GM04503 (cell line): ENCODE measurements around the gene SRSF4.
"Not testable (repeated sequence)": the region's sequence is repeated elsewhere in the genome, so short reads cannot be mapped to it uniquely, and the experiment has no call there.

ENCODE experiments used
- DNase-seq: peaks from one replicate; pipeline ENCODE4 v3.0.0-alpha.2; 2012; ENCODE audit warnings: low read depth

Gene SRSF4

GRCh38 chr1:29181413-29182225 is at the start of gene SRSF4:
TSS of gene SRSF4 (minus strand) at chr1:29181900. CDS start at chr1:29181752, 148 bp downstream.
- DNase-seq, result peak; percentile 87

DNA sequence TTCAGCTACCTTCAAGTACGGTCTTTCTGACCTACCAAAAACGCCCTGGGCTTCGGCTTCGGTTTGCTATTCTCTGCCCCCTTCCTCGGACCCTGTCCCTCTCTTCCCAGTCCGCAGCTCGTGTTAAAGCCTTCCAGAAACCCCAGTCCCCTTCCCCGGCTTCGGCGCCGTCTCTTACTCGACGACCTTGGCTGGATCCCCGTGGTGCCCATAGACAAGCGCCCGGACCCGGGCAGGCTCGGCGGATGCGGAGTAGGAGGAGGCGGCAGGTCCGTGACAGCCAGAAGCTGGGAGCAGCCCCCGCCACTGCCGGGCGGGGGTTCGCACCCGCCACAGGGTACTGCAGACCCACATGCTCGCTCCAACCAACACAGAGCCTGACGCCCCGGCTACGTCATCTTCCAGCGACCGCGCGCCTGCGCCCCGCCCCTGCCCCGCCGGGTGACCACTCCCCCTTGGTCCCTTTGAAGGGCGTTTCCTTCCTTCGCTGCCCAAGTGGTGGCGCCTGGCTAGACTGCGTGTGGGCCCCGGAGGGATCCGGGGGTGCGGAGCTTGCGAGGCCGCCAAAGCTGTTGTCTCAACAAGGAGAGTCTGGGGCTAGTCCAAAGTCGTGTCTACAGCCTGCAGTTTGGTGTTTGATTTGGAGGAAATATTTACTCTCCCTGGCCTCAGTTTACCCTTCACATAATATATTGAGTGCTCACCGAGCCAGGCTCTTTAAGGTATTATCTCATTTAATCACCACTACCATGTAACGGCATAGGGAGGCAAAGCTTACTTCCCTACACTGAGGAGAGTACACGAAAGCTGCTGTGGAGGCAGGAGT is 49.1 kb upstream of the SRSF4 start, which contains the start of gene MECR:
TSS of gene MECR (minus strand) at position 382 of the 826 bp plus-strand sequence. CDS start at position 354, 28 bp downstream.
- no peak for DNase-seq

DNA sequence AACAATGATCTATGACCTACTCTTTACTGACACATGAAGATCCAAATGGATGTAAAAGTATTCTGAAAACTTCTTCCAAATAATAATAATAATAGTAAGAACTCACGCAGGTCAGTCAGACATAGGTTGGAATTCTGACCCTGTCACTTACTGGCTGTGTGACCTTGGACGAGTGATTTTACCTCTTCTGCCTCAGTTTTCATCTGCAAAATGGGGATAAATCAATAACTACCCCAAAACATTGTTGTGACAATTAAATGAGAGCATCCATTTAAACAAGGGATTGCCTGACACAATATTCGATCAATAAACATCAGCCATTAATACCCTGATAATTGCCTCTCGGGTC is 48.5 kb upstream of the SRSF4 start:
- DNase-seq, result no peak

DNA sequence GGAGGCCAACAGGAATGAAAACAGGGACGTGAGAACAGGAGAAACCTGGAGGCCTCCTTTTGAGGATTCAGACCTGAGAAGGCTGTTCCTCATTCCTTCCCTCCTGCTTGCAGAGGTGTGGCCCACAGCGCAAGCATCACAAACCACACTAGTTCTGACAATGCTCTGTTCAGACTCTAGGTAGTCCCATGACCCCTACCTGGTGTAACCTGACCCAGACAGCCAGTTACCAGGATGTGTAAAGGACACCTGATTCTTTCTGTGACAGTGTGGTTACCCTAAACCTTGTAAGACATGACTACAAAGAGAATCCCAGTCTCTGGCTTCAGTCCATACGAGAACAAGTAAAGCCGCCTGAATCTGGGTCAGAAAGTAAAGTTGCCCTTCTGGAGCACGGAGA is 45.8 kb upstream of the SRSF4 start:
- no peak for DNase-seq

DNA sequence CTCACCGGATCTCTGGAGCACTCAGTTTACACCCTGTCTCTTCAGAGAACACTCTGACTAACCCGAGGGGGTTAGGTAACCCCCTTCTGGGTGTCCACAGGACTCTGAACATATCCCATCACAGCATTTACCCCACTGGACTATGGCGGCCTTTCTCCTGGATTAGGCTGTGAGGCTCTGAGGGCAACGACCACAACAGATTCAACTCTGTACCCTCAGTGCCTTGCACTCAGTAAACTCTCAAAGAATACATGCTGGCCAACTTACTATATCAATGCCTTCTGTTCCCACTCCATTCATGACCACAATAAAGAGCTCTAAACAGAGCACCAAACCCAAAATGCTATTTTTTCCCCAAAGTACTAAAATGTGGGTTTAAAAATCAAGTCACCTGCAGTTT is 43.7 kb upstream of the SRSF4 start:
- no peak for DNase-seq

DNA sequence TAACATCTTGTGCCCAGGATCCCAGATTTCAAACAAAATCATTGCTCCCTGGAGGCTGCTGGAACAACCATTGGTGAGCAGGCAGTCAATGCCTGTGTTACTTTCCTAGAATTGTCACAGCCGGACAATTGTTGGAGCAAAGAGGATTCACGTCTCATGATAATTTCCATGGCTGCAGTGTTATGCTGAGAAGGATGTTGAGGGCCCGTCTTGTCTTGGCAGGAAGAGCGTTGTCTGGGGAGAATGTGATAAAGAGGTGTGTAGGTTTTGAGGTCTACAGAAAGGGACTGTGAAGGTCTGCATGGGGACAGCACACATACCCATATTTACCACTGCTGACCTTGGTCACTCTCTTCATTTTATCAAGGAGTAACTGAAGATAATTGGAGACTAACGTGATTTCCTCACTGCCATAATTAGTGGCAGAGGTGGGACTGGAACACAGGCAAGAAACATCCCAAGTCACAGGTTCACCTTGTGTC is 42.7 kb upstream of the SRSF4 start:
- no peak for DNase-seq

DNA sequence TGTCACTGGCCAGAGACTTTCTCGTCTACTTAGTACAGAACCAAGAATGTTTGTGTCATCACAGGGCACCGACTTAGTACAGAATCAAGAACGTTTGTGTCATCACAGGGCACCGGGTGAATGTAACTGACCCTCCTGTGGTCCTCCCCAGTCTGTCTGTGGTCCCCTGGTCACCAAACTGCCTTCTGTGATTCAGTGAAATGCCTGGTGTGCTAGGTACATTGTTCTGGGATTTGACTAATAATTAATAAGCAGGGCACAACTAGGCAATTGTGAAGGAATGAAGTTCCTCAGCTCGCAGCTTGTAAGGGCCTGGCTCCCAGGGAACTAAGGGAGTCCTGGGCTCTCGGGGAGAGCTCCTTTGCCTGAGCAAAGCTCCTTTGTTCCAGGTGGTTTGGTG is 41.8 kb upstream of the SRSF4 start:
- no peak for DNase-seq

GRCh38 chr1:29222686-29223085 is 41.0 kb upstream of the SRSF4 start:
- no peak for DNase-seq

DNA sequence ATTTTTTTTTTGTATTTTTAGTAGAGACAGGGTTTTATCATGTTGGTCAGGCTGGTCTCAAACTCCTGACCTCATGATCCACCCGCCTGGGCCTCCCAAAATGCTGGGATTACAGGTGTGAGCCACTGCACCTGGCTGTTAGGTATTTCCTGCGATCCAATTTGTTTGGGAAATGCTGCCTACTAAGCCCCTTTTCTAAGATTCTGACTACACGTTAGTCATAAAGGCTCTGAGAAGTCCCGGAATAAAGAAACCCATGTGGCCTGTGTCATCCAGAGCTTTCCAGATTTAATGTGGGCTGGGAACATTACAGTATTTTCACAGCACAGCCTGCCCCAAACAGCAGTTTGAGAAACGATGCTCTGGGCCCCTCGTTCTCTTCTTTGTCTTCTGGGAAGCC is 40.6 kb upstream of the SRSF4 start:
- DNase-seq, result not testable (repeated sequence)

DNA sequence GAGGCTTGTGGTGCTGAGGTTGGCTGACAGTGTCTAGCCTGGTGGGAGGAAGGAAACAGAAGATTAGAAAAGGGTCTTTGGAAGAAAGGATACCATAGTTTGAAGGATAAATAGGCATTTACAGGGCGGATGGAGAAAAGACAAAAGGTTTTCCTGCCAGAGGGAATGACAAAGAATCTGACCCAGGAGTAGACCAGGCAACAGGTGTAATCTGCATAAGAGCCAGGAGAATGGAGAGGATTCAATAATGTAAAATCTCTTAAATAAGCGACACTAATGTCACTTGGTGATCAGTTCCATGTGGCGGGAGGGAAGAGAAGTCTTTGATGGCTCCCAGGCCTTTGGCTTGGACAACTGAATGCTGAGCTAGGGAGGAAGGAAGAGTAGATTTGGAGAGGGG is 39.6 kb upstream of the SRSF4 start:
- no peak for DNase-seq

GRCh38 chr1:29218223-29218622 is 36.5 kb upstream of the SRSF4 start:
- DNase-seq, result peak; percentile 44

- DNase-seq, result no peak
Observed at GRCh38 chr1:29217633-29218032, 35.9 kb upstream of the SRSF4 start.

DNA sequence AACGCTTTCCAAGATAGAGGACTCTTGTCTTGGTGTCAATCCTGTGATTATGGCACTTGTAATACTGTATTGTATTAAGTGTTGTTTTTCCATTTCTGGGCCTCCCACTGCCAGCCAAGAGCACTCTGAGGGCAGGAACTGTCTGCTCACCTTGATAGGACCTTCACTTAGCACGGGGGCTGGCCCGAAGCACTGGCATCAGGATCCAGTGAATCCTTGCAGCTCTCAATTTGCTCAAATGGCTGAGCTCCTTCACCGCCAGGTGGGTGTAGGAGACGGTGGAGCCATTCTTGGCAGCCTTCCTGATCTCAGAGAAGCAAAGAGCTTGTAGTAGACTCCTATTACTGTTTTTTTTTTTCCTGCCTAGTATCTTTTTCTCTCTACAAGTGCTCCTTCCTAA is 31.4 kb upstream of the SRSF4 start:
- no peak for DNase-seq

DNA sequence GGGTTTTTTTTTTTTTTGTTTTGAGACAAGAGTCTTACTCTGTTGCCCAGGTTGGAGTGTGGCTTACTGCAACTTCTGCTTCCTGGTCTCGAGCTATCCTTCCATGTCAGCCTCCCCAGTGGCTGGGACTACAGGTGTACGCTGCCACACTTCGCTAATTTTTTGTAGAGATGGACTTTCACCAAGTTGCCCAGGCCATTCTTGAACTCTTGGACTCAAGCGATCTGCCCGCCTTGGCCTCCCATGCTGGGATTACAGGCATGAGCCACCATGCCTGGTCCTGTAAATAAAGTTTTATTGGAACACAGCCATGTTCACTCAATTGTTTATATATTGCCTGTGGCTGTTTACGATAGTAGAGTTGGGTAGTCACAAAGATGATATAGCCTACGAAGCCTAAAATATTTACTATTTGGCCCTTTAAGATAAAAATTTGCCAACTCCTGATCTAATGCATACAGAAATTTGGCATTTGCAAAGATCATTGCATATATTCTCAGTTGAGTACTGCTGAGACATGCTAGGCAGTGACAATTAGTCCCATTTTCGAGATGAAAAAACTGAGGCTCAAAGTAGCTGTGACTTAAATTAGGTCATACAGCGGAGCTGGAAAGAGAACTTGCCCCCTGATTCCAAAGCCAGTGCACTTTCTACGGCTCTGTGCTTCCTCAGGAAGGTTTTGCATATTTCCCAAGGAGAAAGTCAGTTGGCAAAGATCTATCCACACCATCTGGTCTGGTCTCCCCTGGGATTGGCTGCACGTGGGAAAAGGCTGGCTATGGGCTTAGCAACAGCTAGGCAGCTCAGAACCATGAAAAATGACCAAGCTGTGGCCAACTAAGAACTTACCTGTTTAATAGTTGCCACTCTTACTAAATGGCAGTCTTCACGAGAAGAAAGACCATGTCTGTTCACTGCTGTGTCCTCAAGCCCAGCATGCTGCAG is 29.7 kb upstream of the SRSF4 start:
- peak; percentile 52 for DNase-seq

DNA sequence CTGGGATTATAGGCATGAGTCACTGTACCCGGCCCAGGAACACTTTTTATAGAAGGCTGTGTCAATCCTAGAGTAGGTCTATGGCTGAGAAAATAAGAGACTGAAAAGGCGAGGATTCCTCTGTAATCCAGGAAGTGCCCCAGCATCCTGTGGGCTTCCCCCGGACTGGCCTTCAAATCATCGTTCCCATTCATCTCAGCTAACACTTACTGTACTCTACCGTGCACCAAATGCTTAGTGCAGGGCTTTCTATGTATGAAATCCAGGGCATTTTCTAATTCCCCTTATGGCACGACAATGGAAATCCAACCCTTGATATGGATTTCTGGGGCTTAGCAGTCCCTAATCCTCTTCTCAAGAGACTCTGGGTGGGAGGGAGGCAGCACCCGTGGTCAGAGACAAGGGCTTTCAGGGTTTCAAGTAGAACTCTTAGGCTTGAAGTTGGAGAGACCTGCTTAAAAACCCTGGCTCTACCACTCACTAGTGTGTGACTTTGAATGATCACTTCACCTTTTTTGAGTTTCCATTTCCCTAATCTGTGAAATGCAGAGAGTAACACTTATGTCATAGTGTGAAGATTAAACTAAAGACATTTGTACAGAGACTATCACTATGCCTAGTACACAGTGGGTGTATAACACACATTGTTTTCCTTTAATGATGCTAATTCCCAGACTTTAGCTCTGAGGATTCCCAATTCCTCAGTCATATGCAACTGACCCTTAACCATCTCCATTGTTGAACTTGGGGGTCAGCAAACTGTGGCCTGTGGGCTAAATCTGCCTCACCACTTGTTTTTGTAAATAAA is 28.8 kb upstream of the SRSF4 start:
- no peak for DNase-seq

DNA sequence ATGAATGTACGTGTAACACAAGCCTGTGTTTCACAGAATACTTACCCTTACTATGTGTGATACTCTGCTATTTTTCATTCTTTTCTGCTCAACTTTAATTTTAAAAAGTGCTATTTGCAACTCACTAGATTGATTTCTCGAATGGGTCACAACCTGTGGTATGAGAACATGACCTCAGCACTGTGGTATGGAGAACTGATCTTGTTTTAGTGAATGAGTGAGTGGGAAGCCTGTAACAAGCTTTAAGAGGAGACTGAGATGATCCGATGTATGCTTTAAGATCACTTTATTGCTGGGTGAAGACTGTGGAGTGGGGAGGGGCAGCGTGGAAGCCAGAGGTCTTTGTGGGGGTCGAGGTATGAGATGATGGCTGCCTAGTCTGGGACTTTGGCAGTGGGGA is 27.5 kb upstream of the SRSF4 start:
- DNase-seq, result no peak

GRCh38 chr1:29208442-29208841 is 26.7 kb upstream of the SRSF4 start:
- no peak for DNase-seq

- DNase-seq, result peak; percentile 92
Observed at GRCh38 chr1:29202584-29203340, 21.1 kb upstream of the SRSF4 start.

DNA sequence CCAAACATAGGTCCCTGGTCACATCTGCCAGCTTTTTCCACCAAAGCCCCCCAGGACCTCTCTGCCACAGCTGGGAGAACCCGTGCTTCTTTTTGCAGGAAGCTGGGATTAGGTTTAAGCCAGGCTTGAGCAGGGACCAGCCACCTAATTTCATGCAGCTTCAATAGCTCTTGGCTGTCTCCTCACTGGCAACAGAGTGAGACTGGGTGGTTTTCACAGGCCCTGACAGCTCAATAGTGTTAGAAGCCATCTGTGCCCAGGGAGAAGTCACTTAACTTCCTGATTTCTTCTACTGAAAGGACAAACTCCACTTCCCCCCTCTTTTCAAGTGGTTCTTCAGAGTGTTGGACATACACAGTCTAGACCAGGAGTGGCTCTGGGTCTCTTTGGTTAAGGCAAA is 20.4 kb upstream of the SRSF4 start:
- no peak for DNase-seq

DNA sequence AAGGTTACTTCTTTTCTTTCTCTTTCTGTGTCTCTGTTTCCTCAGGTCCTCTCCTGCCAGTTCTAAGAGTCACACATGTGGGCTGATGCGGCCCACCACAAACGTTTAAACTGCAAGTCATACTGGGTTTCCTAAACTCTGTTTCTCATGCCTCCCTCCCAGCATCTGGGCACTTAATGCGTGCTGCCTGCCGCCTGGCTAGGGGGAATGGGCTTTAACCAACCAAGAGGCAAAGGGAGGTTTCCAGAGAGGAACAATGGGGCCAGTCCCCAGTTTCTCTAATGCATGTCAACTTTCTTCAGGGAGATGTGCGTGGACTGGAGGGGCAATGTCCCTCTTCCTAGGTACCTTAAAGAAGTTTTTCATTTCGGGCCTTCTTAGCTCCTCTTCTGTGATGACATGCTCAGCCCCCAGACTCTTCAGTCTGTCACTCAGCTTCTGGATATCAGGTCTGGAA is 19.9 kb upstream of the SRSF4 start:
- DNase-seq, result no peak
